Hepatocyte (in vitro differentiated cells): ENCODE data around the gene GABBR2. TPM values are rescaled to one million over a fixed set of nuclear protein-coding genes. Genes with fewer than 3 reads are reported as not detected.

ENCODE experiments used
- DNase-seq: peaks from one replicate; pipeline ENCODE4 v3.0.0-alpha.2; 2016; ENCODE audit warnings: low spot score
- H2AFZ ChIP-seq: fragments of 200-600 bp; sonication (generic); 2 replicates; pipeline ENCODE4 v1.6.0; 2016; ENCODE audit warnings: antibody characterized with exemption, mild to moderate bottlenecking
- H3K27ac ChIP-seq: fragments of 200-600 bp; sonication (generic); 2 replicates; pipeline ENCODE4 v1.5.1; 2016; ENCODE audit warnings: mild to moderate bottlenecking
- H3K27me3 ChIP-seq: fragments of 200-600 bp; sonication (generic); 2 replicates; pipeline ENCODE4 v1.6.1; 2016
- H3K36me3 ChIP-seq: fragments of 200-600 bp; sonication (generic); replicated peaks from 2 replicates; pipeline ENCODE4 v1.5.1; 2016; ENCODE audit warnings: low read depth; ENCODE audit not compliant: insufficient read depth
- H3K4me1 ChIP-seq: fragments of 200-600 bp; sonication (generic); 2 replicates; pipeline ENCODE4 v1.5.1; 2016; ENCODE audit warnings: mild to moderate bottlenecking, moderate library complexity; ENCODE audit not compliant: insufficient read depth
- H3K4me2 ChIP-seq: fragments of 200-600 bp; sonication (generic); 2 replicates; pipeline ENCODE4 v1.6.0; 2016
- H3K4me3 ChIP-seq: fragments of 200-600 bp; sonication (generic); 2 replicates; pipeline ENCODE4 v1.5.1; 2016; ENCODE audit warnings: mild to moderate bottlenecking
- H3K79me2 ChIP-seq: fragments of 200-600 bp; sonication (generic); 2 replicates; pipeline ENCODE4 v1.6.0; 2017; ENCODE audit warnings: mild to moderate bottlenecking
- H3K9me2 ChIP-seq: fragments of 200-600 bp; sonication (generic); replicated peaks from 2 replicates; pipeline ENCODE4 v1.6.0; 2017; ENCODE audit warnings: mild to moderate bottlenecking; ENCODE audit not compliant: insufficient read depth
- H3K9me3 ChIP-seq: fragments of 200-600 bp; sonication (generic); 2 replicates; pipeline ENCODE4 v1.5.1; 2016; ENCODE audit warnings: low read depth, mild to moderate bottlenecking
- H4K20me1 ChIP-seq: fragments of 200-600 bp; sonication (generic); 2 replicates; pipeline ENCODE4 v1.6.0; 2016; ENCODE audit warnings: mild to moderate bottlenecking; ENCODE audit not compliant: insufficient read depth, poor library complexity, severe bottlenecking
- EZH2 ChIP-seq: fragments of 200-600 bp; sonication (generic); IDR thresholded peaks from 2 replicates; pipeline ENCODE4 v1.6.1; 2016; ENCODE audit warnings: antibody characterized with exemption, mild to moderate bottlenecking, borderline replicate concordance
- EZH2phosphoT487 ChIP-seq: fragments of 200-600 bp; sonication (generic); IDR thresholded peaks from one replicate; pipeline ENCODE4 v1.6.1; 2018; ENCODE audit warnings: antibody characterized with exemption, mild to moderate bottlenecking, low read depth, moderate library complexity; ENCODE audit not compliant: unreplicated experiment, severe bottlenecking
- WGBS: methylation state at CpG from one replicate; pipeline ENCODE4 v1.1.6; 2016; ENCODE audit warnings: low lambda C conversion rate; ENCODE audit errors: missing lambda C conversion rate; 5-methylcytosine and 5-hydroxymethylcytosine counted together
- polyA plus RNA-seq: library from polyadenylated mRNA; unstranded; fragments of >200 nt; fragmentation: Nextera tagmentation; extraction: Ambion mirVana; gene quantifications from 2 replicates; pipeline ENCODE4 v1.2.1, GENCODE V29; 2016
- total RNA-seq: library from RNA; depleted of rRNA; stranded (reverse); fragments of >200 nt; gene quantifications from 2 replicates; pipeline ENCODE4 v1.2.3, GENCODE V29; 2014
- TF ChIP-seq, protein P1 (sequence below): fragments of 200-600 bp; sonication (generic); IDR thresholded peaks from 2 replicates; pipeline ENCODE4 v1.5.1; 2016; ENCODE audit warnings: antibody characterized with exemption, mild to moderate bottlenecking; ENCODE audit not compliant: poor library complexity

Gene GABBR2
- total and polyA plus RNA-seq, 2 experiments from 2014 or later: 0.20 to 0.28 TPM

DNA sequence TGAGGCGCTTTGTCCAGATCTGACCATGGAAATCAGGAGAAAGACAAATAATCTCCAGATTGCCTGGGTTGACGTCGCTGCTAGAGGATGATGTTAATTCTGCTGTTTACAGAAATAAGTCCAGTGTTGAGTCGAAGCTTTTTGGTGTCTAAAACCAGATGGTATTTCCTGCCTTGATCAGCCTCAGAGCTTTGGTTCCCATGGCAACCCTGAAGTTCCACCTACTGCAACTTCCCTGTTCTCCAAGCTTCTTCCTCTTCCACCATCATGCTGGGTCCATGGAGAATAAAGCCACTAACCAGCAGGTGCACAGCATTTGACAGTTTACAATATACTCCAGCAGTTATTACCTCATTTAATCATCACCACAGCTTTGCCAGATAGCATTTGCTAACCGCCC lies 18.0 kb upstream of the GABBR2 start:
- H4K20me1 ChIP-seq: no peaks in the 10 kb centered on the region
- H2AFZ ChIP-seq: no peak overlapping the region
- WGBS: 57% methylated on average over 5 of the region's 5 CpGs
- H3K4me3 ChIP-seq: no peak overlapping the region
- TF ChIP-seq EZH2phosphoT487 (no peak), EZH2 (no peak)
- TF ChIP-seq, protein P1, sequence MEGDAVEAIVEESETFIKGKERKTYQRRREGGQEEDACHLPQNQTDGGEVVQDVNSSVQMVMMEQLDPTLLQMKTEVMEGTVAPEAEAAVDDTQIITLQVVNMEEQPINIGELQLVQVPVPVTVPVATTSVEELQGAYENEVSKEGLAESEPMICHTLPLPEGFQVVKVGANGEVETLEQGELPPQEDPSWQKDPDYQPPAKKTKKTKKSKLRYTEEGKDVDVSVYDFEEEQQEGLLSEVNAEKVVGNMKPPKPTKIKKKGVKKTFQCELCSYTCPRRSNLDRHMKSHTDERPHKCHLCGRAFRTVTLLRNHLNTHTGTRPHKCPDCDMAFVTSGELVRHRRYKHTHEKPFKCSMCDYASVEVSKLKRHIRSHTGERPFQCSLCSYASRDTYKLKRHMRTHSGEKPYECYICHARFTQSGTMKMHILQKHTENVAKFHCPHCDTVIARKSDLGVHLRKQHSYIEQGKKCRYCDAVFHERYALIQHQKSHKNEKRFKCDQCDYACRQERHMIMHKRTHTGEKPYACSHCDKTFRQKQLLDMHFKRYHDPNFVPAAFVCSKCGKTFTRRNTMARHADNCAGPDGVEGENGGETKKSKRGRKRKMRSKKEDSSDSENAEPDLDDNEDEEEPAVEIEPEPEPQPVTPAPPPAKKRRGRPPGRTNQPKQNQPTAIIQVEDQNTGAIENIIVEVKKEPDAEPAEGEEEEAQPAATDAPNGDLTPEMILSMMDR: no peak
- H3K9me3 ChIP-seq: no peaks in the 10 kb centered on the region
- no peak overlapping the region for H3K27ac ChIP-seq
- no peaks in the 10 kb centered on the region for H3K79me2 ChIP-seq
- no peaks in the 10 kb centered on the region for H3K4me1 ChIP-seq
- H3K9me2 ChIP-seq: no peaks in the 10 kb centered on the region
- DNase-seq: peak; percentile 19
- no peaks in the 10 kb centered on the region for H3K36me3 ChIP-seq
- H3K4me2 ChIP-seq: no peak overlapping the region
- H3K27me3 ChIP-seq: peaks cover 24% of the 10 kb centered on the region

DNA sequence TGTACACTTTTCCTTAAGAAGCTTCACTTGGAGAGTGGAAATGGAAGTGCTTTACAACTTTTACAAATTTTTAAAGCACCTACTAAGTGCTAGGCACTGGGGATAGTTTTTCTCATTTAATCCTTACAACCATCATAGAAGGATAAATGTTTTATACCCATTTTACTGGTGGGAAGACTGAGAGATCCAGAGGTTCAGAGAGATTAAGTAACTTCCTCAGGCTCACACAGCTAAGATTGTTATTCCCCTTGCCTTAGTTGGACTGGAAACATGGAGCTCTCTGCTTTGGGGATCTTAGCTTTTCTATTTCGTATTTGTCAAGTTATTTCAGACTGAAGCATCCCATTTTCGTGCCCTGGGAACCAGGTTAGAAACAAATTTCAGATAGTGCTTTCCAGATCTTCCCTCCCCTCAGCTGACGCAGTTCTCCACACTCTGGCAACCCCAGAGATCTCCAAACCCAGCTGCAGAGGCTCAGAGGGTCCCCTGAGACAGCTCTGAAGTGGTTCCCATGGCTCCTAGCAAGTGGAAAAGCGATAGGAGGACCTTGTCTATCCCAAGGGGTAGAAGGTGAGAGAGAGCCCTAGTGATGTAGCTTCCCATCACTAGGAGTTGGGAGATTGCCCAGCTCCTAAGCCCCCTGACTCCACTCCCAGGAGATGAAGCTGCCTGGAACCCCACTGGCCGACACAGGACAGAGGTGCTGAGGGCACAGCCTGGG lies 16.2 kb upstream of the GABBR2 start:
- H3K9me3 ChIP-seq: no peaks in the 10 kb centered on the region
- no peaks in the 10 kb centered on the region for H3K79me2 ChIP-seq
- peaks cover 24% of the 10 kb centered on the region for H3K27me3 ChIP-seq
- no peaks in the 10 kb centered on the region for H4K20me1 ChIP-seq
- 82% methylated on average over 5 of the region's 5 CpGs for WGBS
- no peak for TF ChIP-seq EZH2
- TF ChIP-seq, protein P1: no peak
- TF ChIP-seq EZH2phosphoT487: no peak
- H3K9me2 ChIP-seq: no peaks in the 10 kb centered on the region
- H3K4me2 ChIP-seq: no peak overlapping the region
- no peaks in the 10 kb centered on the region for H3K36me3 ChIP-seq
- H2AFZ ChIP-seq: no peak overlapping the region
- H3K27ac ChIP-seq: no peak overlapping the region
- no peak for DNase-seq
- H3K4me1 ChIP-seq: no peaks in the 10 kb centered on the region
- no peak overlapping the region for H3K4me3 ChIP-seq

DNA sequence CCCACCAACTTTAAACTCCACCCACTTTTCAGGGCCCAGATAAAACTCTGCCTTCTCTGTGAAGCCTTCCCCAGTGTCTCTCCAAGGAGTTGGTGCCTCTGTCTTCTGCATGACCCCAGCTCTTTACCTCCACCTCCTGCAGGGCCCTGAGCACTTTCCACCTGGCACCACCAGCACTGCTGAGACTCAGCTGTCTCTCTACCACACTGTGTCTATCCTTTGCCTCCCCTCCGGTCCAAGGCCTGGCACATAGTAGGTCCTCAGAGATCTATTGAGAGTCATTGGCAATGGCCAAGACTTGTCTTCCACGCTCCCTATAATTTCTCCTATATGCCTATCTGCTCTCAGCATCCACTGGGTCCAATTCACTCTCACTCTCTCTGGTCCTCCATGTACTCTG lies 12.9 kb upstream of the GABBR2 start:
- no peaks in the 10 kb centered on the region for H3K9me3 ChIP-seq
- no peaks in the 10 kb centered on the region for H3K9me2 ChIP-seq
- no peaks in the 10 kb centered on the region for H3K79me2 ChIP-seq
- H3K4me2 ChIP-seq: no peak overlapping the region
- 92% methylated on average over 2 of the region's 2 CpGs for WGBS
- peaks cover 37% of the 10 kb centered on the region for H3K27me3 ChIP-seq
- no peak overlapping the region for H2AFZ ChIP-seq
- H4K20me1 ChIP-seq: no peaks in the 10 kb centered on the region
- no peak overlapping the region for H3K27ac ChIP-seq
- no peaks in the 10 kb centered on the region for H3K36me3 ChIP-seq
- DNase-seq: no peak
- no peak overlapping the region for H3K4me3 ChIP-seq
- H3K4me1 ChIP-seq: no peaks in the 10 kb centered on the region
- TF ChIP-seq EZH2phosphoT487 (no peak), EZH2 (no peak)
- TF ChIP-seq, protein P1: no peak

DNA sequence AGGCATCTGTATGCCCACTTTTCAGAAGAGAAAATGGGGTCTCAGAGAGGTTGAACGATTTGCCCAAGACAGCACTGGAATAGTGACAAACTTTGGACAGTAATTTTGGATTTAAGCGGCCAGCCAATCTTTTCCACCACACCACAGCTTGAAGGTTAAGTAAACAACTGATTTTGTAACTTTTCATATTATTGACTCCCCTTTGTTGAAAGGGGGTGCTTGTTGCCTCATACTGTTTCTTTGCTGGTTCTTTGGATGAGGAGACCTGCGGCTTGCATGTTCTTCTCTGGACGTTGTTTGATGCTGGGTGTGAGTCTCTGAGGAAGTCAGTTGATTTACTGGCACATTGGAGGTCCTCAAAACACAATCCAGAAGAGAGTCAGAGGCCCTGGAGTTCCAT lies 11.7 kb upstream of the GABBR2 start:
- Histone ChIP-seq H3K4me1 (no peaks in the 10 kb centered on the region), H3K9me3 (no peaks in the 10 kb centered on the region), H3K79me2 (no peaks in the 10 kb centered on the region), H3K9me2 (no peaks in the 10 kb centered on the region), H3K27me3 (peaks cover 35% of the 10 kb centered on the region), H3K4me3 (no peak overlapping the region), H3K27ac (no peak overlapping the region), H3K36me3 (no peaks in the 10 kb centered on the region), H3K4me2 (no peak overlapping the region), H2AFZ (no peak overlapping the region), H4K20me1 (no peaks in the 10 kb centered on the region)
- TF ChIP-seq, protein P1: no peak
- TF ChIP-seq EZH2phosphoT487: no peak
- TF ChIP-seq EZH2: no peak
- 81% methylated on average over 4 of the region's 4 CpGs for WGBS
- DNase-seq: no peak
